A172 (cell line): Measurements from ENCODE around the gene ARSB. TPM values are rescaled to one million over a fixed set of nuclear protein-coding genes. Genes with fewer than 3 reads are reported as not detected.
"Not testable (repeated sequence)": the region's sequence is repeated elsewhere in the genome, so short reads cannot be mapped to it uniquely, and the experiment has no call there.

Source experiments
- DNase-seq: peaks from one replicate; pipeline ENCODE4 v3.0.0-alpha.2; 2015; ENCODE audit warnings: low spot score
- total RNA-seq: library from RNA; depleted of rRNA; stranded (reverse); fragments of >200 nt; shearing (Covaris generic); gene quantifications from 2 replicates; pipeline ENCODE4 v1.2.3, GENCODE V29; 2014

The ARSB gene
- total RNA-seq, 1 experiment from 2014 or later: 13.4 TPM

- no peak for DNase-seq
Observed at GRCh38 chr5:78995521-78996007, 10.5 kb upstream of the ARSB start.

- no peak for DNase-seq
Observed at GRCh38 chr5:78993165-78993564, 8.1 kb upstream of the ARSB start.

- DNase-seq: no peak
Observed at GRCh38 chr5:78992146-78992545, 7.0 kb upstream of the ARSB start.

- DNase-seq: no peak
Observed at GRCh38 chr5:78989080-78989479, 4.0 kb upstream of the ARSB start.

- peak; percentile 65 for DNase-seq
Observed at GRCh38 chr5:78985725-78986223, 664 bp upstream of the ARSB start.

GRCh38 chr5:78984439-78985115 lies 533 bp downstream of the ARSB start:
- peak; percentile 68 for DNase-seq

- DNase-seq: no peak
Observed at GRCh38 chr5:78983601-78984438, 1.3 kb downstream of the ARSB start.

GRCh38 chr5:78983194-78983593 lies 1.9 kb downstream of the ARSB start:
- not testable (repeated sequence) for DNase-seq

GRCh38 chr5:78979909-78980308 lies 5.2 kb downstream of the ARSB start:
- DNase-seq: no peak

- no peak for DNase-seq
Observed at GRCh38 chr5:78979117-78979742, 5.9 kb downstream of the ARSB start.

- DNase-seq: no peak
Observed at GRCh38 chr5:78975035-78975434, 10.1 kb downstream of the ARSB start.

- no peak for DNase-seq
Observed at GRCh38 chr5:78974601-78975000, 10.5 kb downstream of the ARSB start.

- no peak for DNase-seq
Observed at GRCh38 chr5:78974011-78974410, 11.1 kb downstream of the ARSB start.

- peak; percentile 16 for DNase-seq
Observed at GRCh38 chr5:78972654-78973428, 12.3 kb downstream of the ARSB start.

- DNase-seq: no peak
Observed at GRCh38 chr5:78971998-78972397, 13.1 kb downstream of the ARSB start.

GRCh38 chr5:78968781-78969180 lies 16.3 kb downstream of the ARSB start:
- DNase-seq: no peak

- peak; percentile 67 for DNase-seq
Observed at GRCh38 chr5:78964889-78965288, 20.2 kb downstream of the ARSB start.

- DNase-seq: no peak
Observed at GRCh38 chr5:78961743-78962142, 23.4 kb downstream of the ARSB start.

- no peak for DNase-seq
Observed at GRCh38 chr5:78959767-78960166, 25.3 kb downstream of the ARSB start.

- no peak for DNase-seq
Observed at GRCh38 chr5:78958672-78959445, 26.3 kb downstream of the ARSB start.

GRCh38 chr5:78956901-78957300 lies 28.2 kb downstream of the ARSB start:
- DNase-seq: no peak
